ENCODE data around the gene GALNT2. TPM values are rescaled to one million over a fixed set of nuclear protein-coding genes. Genes with fewer than 3 reads are reported as not detected.

Gene GALNT2
- total RNA-seq, 1 donor = 69.5 TPM

- no peak overlapping the region for H3K4me3 ChIP-seq (ENCODE audit: low read depth, low read length)
- DNase-seq (ENCODE audit: low read depth) = no peak
- TF ChIP-seq CTCF (IDR thresholded peaks at IDR 0.05; ENCODE audit: insufficient read depth, low read depth, low read length) = no peak
These were observed 61.7 kb downstream of the GALNT2 start for GRCh38 chr1:230128569-230129285.

- DNase-seq (ENCODE audit: low read depth) = no peak
- H3K4me3 ChIP-seq (ENCODE audit: low read depth, low read length) = no peak overlapping the region
- no peak for TF ChIP-seq CTCF (IDR thresholded peaks at IDR 0.05; ENCODE audit: insufficient read depth, low read depth, low read length)
These were observed 62.3 kb downstream of the GALNT2 start for GRCh38 chr1:230129341-230129740.

GRCh38 chr1:230130172-230130944 lies 63.3 kb downstream of the GALNT2 start:
- H3K4me3 ChIP-seq (ENCODE audit: low read depth, low read length) = no peak overlapping the region
- DNase-seq (ENCODE audit: low read depth) = no peak
- TF ChIP-seq CTCF (IDR thresholded peaks at IDR 0.05; ENCODE audit: insufficient read depth, low read depth, low read length) = no peak

- no peak overlapping the region for H3K4me3 ChIP-seq (ENCODE audit: low read depth, low read length)
- no peak for TF ChIP-seq CTCF (IDR thresholded peaks at IDR 0.05; ENCODE audit: insufficient read depth, low read depth, low read length)
- no peak for DNase-seq (ENCODE audit: low read depth)
These were observed 64.4 kb downstream of the GALNT2 start for GRCh38 chr1:230131457-230131856.

GRCh38 chr1:230132758-230133157 lies 65.7 kb downstream of the GALNT2 start:
- TF ChIP-seq CTCF (IDR thresholded peaks at IDR 0.05; ENCODE audit: insufficient read depth, low read depth, low read length) = no peak
- DNase-seq (ENCODE audit: low read depth) = no peak
- H3K4me3 ChIP-seq (ENCODE audit: low read depth, low read length) = no peak overlapping the region

GRCh38 chr1:230135726-230136125 lies 68.7 kb downstream of the GALNT2 start:
- no peak for TF ChIP-seq CTCF (IDR thresholded peaks at IDR 0.05; ENCODE audit: insufficient read depth, low read depth, low read length)
- H3K4me3 ChIP-seq (ENCODE audit: low read depth, low read length) = no peak overlapping the region
- DNase-seq (ENCODE audit: low read depth) = no peak
